Loucy (cell line): Measurements from ENCODE around the gene FMO4.

Experiments
- EZH2phosphoT487 ChIP-seq: fragments of 200-600 bp; IDR thresholded peaks from 2 replicates; pipeline ENCODE4 v1.6.1; 2018; ENCODE audit warnings: antibody characterized with exemption, mild to moderate bottlenecking, moderate library complexity, borderline replicate concordance
- TF ChIP-seq, protein P1 (sequence below): fragments of 200-600 bp; sonication (generic); conservative IDR thresholded peaks from 2 replicates; pipeline ENCODE4 v1.5.1; 2014; ENCODE audit warnings: mild to moderate bottlenecking, antibody characterized with exemption, low read length

DNA sequence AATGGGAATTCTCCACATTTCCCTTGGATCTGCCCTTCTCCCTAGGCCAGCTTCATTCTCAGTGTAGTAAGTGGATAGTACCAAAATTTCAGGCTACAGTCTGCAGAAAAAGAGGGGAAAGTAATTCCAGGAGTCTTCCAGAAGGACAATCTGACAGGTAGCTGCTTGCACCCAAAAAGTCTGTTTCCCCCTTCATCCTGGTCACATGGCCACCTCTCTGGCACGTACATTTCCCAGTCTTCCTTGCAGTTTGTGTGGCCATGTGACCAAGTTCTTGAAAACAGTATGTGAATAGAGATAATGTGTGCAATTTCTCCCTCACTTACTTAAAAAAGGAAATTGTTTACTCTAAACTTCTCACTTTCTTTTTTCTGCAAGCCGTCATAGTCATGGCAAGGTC lies 14.6 kb upstream of the FMO4 start:
- TF ChIP-seq, protein P1, sequence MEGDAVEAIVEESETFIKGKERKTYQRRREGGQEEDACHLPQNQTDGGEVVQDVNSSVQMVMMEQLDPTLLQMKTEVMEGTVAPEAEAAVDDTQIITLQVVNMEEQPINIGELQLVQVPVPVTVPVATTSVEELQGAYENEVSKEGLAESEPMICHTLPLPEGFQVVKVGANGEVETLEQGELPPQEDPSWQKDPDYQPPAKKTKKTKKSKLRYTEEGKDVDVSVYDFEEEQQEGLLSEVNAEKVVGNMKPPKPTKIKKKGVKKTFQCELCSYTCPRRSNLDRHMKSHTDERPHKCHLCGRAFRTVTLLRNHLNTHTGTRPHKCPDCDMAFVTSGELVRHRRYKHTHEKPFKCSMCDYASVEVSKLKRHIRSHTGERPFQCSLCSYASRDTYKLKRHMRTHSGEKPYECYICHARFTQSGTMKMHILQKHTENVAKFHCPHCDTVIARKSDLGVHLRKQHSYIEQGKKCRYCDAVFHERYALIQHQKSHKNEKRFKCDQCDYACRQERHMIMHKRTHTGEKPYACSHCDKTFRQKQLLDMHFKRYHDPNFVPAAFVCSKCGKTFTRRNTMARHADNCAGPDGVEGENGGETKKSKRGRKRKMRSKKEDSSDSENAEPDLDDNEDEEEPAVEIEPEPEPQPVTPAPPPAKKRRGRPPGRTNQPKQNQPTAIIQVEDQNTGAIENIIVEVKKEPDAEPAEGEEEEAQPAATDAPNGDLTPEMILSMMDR, result no peak
- no peak for TF ChIP-seq EZH2phosphoT487
